GM19324 (cell line): ENCODE results near the gene EEF1G.
"Not testable (repeated sequence)": the region's sequence is repeated elsewhere in the genome, so short reads cannot be mapped to it uniquely, and the experiment has no call there.

ENCODE experiments used
- ATAC-seq: cut with Tn5 transposase; IDR thresholded peaks from one replicate; pipeline ENCODE4 v1.9.1; 2021; ENCODE audit warnings: mild to moderate bottlenecking, moderate library complexity; ENCODE audit not compliant: unreplicated experiment, low FRiP score

Gene EEF1G

DNA sequence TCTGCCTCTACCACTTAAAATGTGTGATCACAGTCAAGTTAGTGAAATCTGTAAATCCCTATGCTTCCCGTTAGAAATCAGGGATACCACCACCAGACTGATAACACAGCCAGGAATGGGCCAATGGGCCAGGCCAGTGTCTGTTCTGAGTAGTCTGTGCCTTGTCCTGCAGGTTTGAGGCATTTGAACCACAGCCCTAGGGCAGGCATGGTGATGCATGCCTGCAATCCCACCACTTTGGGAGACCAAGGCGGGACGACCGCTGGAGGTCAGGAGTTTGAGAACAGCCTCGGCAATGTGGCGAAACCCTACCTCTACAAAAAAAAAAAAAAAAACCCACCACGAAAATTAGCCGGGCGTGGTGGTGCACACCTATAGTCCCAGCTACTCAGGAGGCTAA lies 15.0 kb downstream of the EEF1G start:
- ATAC-seq, result no peak

DNA sequence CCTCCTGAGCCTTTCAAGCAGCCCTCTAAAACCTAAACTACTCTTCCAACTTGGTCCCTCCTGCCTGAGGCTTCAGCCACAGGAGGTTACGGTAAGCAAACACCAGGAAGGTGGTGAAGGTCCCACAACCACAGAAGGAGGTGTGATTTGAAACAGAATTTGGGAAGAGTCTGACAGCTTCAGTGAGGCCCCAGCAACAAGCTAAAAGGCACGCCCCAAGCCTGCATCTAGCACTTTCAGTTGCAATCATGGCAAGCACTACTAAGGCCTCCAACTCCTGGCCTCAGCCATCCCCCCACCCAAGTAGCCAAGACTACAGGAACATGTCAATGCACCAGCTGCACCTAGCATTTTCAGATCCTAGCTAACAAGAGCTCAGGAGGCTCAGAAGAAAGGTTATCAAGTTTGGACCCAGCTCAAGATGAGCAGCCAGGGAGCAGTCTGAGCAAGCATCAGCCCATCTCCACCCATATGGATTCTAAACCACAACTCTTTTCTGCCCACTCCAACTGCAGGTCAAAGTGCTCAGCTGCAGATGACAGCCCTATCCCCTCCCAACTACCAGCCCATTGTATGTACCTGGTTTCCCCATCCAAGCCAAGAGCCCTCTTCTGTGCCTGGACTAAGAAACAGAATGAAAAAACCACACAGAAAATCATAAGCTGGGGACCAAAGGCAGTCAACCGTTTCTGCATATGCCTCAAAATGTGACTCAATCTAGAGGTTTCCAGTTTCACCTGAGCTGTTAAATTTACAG lies 16.6 kb downstream of the EEF1G start:
- no peak for ATAC-seq

DNA sequence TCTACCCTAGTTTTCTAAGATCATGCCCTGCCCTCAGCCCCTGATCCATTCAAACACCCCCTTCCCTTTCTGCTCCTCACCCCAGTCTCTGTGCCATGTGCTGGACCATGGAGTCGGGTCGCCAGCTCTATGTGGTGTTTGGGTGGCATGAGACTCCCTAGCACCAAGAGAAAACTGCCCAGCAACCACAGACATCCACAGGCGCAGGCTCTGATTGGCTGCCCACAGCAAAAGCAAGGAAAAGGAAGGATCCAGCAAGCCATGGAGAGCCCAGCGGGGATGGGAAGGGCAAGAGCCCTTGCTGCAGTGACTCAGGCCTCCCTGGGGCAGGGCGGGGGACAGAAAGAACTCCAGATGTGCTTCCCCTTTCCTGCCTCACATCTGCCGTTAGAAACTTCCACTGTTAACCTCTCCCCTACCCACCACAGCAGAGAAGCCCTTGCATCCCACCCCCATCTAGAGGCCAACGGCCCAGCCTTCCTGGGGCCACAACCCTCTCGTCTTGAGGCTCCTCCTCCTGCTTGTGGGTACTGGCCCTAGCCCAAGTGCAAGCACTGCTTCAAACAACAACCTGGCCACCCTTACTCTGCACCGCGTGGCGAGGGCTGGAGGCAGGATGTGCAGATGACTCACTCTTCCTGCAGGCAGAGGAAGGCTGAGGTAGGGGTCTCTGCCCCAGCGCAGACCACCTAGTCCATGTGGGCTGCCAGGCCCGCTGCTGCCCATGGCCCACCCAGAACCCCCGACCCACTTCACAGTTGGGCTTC lies 17.4 kb downstream of the EEF1G start:
- ATAC-seq, result no peak

DNA sequence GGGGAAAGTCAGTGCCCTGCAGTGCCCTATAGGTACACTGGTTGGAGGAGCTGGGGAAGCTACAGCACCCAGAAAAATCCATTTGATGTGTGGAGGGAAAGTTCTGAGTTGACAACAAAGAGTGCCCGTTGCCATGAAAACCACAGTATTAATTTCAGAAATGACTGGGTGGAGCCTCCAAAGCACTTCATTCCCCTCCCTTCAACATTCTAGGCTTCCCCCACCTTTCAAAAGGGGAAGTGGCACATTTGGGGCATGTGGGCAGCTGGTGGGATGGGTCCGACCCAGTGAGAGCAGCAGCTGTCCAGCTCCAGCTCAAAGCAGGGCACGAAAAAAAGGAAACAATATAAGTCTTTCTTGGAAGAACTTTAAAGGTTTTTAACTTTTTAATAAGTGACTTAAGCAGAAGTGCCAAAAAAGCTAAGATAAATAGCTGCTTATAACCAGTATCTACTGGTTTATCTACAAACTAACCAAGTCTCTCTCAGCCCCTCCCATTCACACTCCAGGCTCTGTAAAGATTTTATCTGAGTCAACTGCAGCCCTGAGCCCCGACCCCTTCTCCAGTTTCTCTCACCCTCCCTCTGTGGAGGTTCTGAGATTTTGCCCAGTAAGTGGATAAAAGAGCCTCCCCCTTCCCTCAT lies 18.1 kb downstream of the EEF1G start:
- ATAC-seq, result no peak

- no peak for ATAC-seq
These were observed 19.1 kb downstream of the EEF1G start for GRCh38 chr11:62554387-62555167.

DNA sequence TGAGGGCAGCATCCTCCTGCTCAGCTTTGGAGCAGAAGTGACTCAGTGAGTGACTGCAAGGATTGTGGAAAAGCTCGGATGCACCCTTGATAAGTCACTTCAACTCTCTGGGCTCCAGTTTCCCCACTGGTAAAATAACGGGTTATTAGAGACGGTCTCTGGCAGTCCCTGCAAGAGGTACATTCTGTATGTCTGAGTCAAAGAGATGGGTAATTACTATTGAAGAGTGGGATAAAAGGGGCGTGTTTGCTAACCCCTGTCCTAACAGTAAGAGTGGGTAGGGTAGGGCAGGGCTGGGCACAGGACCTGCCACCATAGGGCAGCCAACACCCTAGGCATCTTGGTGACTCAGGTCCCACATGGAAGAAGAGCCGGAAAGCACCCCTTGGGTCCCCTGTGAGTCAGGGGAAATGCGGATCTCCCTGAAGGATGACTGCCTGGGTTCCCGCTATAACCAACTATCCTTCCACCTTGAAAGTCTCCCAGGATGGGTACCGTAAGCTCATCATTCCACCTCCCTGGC lies 19.8 kb downstream of the EEF1G start:
- no peak for ATAC-seq

GRCh38 chr11:62553080-62553838 lies 20.4 kb downstream of the EEF1G start:
- ATAC-seq, result no peak

- no peak for ATAC-seq
These were observed 21.1 kb downstream of the EEF1G start for GRCh38 chr11:62552485-62553079.

DNA sequence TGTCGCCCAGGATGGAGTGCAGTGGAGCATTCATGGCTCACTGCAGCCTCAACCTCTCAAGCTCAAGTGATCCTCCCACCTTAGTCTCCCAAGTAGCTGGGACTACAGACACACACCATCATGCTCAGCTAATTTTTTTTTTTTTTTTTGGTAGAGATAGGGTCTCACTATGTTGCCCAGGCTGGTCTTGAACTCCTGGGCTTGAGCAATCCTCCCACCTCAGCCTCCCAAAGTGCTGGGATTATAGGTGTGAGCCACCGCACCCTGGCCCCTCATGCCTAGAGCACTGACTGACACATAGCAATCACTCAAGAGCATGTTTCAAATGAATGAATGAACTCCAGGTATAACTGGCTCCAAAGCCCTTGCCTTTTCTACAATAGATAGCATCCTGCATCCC lies 23.2 kb downstream of the EEF1G start:
- ATAC-seq, result not testable (repeated sequence)

- no peak for ATAC-seq
These were observed 25.0 kb downstream of the EEF1G start for GRCh38 chr11:62548545-62549335.

DNA sequence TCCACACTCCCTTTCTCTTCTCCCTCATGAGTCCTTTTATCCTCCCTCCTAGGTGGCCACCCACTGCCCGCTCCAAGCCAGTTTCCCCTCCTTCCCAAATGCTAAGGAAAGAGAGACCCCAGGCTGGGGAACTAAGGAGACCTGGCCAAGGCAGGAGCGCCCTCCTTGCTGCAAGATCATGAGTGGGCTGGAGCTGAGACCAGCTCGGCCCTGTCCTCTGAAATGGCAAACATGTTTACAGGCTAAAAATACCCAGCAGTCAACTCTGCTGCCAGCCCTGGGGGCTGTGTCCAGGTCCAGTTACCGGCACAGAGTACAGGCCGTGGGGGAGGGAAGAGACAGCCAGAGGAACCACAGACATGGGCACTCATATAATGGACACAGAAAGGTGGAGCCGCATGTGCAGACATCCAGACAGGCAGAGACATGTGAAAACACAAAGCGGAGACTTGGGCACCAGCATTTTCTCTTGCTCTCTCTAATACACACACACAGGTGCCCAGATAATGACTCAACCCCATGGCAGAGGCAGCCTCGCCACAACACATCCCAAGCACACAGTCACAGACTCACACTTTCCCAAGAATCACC lies 25.9 kb downstream of the EEF1G start:
- no peak for ATAC-seq

DNA sequence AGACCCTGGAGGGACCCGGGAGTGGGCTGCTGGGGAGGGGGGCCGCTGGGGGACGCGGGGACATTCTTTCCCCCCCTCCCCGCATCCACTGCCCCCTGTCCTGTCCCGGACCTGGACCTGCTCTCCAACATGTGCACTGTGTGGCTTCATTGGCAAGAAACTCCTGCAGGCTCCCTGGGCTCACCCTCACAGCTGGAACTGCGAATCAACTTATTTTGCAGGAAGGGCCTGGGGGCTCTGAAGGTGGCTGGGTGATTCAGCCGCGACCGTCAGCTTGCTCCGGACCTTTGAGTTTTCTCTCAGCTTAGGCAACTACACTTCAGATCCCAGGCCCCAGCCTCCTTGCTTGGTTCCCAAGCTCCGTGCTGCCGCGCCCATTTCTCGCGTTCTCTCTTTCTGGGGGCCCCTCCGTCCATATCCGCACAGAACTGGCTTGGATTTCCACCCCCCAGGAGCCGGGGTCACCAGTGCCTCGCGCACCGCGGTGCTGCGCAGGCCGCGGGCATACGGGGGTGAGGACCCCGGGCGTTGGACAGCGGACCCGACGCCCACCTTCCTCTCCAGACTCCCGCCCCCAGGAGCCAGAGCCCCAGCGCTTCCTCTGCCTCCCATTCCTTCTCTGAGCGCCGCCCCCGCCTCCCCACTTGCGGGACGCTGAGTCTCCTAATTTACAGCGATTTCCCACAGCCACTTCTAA lies 26.6 kb downstream of the EEF1G start:
- ATAC-seq, result no peak

DNA sequence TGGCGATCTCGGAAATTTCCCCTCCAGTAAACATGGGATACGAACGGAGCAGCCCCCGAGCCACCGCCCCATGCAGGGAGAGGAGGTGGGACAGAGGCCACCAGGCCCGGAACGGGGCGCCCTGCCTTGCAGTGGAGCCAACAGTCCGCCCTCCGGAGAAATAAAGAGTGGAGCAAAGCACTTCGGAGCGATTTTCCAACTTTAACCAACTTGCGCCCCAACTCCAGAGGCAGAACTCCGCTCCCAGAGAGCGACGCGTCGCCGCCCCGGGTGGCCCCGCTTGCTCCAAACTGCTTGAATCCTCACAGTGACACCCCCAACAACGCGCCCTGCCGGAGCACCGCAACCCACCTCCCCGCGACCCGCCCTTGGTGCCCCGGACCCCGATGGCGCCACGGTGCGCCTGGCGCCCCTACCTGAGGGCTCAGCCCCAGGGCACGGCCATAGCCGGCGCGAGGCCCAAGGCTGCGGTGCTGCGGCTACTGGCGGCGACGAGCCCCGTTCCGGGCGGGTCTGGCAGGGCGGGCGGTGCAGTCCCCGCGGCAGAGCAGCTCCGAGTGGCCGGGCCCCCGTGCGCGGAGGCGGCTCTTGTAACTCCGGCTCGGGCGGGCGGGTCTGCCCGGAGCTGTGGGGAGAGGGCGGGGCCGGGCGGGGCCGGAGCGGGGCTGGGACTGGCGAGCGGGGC lies 27.3 kb downstream of the EEF1G start, which contains the start of gene AHNAK:
AHNAK (minus strand) TSS at position 563 of the 685 bp plus-strand sequence. CDS start 10,708 bp downstream, outside the sequence.
- ATAC-seq, result peak; percentile 48

DNA sequence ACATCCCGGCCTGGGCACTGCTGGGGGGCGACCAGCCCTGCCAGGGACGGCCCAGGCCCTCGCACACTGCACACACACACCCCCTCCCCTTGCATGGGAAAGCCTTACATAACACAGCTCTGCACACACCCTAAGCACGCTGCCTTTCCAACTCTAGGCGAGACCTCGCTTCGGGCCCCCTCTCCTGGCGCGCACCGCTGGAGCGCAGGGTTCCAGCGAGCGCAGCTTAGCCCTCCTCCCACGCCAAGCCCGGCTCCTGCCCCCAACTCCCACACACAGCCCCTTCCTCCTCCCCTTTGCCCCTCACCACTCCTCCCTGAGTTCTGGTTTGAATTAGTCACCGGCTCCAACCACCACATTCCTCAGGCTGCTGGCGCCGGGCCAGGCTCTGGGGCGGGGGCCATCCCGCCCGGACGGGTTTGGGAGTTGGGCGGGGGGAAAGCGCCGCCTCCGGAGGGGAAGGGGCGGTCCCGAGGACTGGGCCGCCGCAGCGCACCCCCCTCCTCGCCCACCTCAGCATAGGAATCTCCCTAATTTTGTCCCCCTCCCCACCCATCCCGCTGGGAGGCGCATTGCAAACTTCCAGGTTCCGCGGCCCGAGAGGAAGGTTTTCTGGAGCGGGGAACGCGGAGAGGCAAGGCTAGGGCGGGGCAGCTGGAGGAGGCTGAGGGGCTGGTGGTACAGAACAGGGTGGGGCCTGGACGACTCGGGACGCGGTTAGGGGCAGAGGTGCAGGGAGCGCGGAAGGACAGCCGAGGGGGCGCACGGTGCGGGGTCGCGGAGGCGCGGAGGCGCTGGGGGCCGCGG lies 28.1 kb downstream of the EEF1G start:
- ATAC-seq, result no peak

DNA sequence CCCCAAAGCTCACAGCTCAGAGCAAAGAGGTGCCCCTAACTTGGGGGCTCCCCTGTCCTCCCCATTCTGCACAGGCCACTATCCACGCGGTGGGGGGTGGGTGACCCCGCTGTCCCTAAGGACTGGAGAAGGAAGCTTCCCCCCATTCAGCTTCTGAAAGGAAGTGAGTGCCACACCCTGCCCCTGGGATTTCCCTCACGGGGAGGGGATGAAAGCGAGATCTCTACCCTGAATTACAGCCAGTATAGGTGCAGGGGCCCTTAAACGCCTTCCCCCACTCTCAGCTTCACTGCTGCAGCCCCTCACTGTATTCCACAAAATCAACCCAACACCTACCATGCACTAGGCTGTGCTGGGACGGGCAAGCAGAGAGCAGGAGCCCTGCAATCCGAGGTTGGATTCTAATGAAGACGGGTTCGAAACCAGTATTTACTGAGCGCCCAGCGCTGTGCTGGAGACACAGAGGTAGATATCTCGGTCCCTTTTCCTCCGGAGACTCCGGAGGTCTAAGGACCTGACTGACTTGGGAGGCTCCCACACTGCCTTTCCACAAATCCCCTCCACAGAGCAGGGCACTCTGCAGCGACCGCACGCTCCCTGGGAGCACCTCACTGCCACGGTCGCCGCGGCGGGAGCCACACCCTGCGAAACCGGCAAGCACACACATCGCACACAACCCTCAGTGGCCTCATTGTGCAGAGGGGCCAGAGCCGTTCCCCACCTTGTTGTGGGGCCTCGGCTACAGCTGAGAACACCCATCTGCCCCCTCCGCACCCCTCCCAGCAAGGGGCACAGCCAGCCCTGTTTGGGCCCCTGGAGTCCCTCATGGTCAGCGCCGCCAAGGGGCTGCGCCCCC lies 28.9 kb downstream of the EEF1G start:
- ATAC-seq, result no peak
